Endothelial cell (in vitro differentiated cells): ENCODE measurements around the gene SLC4A7. TPM values are rescaled to one million over a fixed set of nuclear protein-coding genes. Genes with fewer than 3 reads are reported as not detected.

ENCODE experiments used
- DNase-seq: peaks from one replicate; pipeline ENCODE4 v3.0.0; 2021; ENCODE audit warnings: low spot score
- H3K27ac Mint-ChIP-seq: one replicate; pipeline ENCODE4 v1.8.0; 2021; ENCODE audit warnings: mixed read lengths, inconsistent platforms; ENCODE audit not compliant: unreplicated experiment
- H3K27me3 Mint-ChIP-seq: one replicate; pipeline ENCODE4 v1.8.0; 2021; ENCODE audit warnings: mild to moderate bottlenecking, moderate library complexity, mixed read lengths, inconsistent platforms; ENCODE audit not compliant: unreplicated experiment
- H3K36me3 Mint-ChIP-seq: one replicate; pipeline ENCODE4 v1.8.0; 2021; ENCODE audit warnings: mild to moderate bottlenecking, low read depth, mixed read lengths, inconsistent platforms; ENCODE audit not compliant: unreplicated experiment
- H3K4me1 Mint-ChIP-seq: one replicate; pipeline ENCODE4 v1.8.0; 2021; ENCODE audit warnings: mild to moderate bottlenecking, mixed read lengths, inconsistent platforms; ENCODE audit not compliant: unreplicated experiment
- H3K4me3 Mint-ChIP-seq: one replicate; pipeline ENCODE4 v1.8.0; 2021; ENCODE audit warnings: mild to moderate bottlenecking, mixed read lengths, inconsistent platforms; ENCODE audit not compliant: unreplicated experiment
- H3K9me3 Mint-ChIP-seq: one replicate; pipeline ENCODE4 v1.8.0; 2021; ENCODE audit warnings: mixed read lengths, inconsistent platforms; ENCODE audit not compliant: unreplicated experiment
- total RNA-seq: library from RNA; stranded (reverse); fragmentation: NEBNext Ultra II Directional; extraction: Animal tissue kit (Norgen Biotek cat#: 25700); gene quantifications from one replicate; pipeline ENCODE4 v1.2.1, GENCODE V29; 2021; ENCODE audit not compliant: unreplicated experiment
- TF ChIP-seq, protein P1 (sequence below): fragments of 200-600 bp; sonication (generic); IDR thresholded peaks from one replicate; pipeline ENCODE4 v1.5.0; 2021; ENCODE audit warnings: antibody characterized with exemption; ENCODE audit not compliant: unreplicated experiment

Gene SLC4A7
- total RNA-seq, 1 donor from 2014 or later, result 29.1 TPM

DNA sequence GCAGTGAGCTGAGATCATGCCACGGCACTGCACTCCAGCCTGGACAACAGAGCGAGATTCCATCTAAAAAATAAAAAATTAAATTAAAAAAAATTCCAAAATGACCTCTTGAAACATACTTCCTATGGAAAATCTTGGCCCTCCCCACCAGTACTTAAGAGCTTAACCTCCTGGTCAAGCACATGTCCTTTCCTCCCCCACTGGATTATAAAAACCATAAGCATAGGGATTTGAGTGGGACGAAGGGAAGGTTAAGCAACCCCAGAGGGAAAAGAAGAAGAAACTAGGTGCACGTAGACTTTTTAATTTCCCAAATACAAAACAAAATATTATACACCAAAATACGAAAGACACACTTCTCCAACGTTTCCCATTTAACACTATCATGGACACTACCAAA, 25.3 kb downstream of the SLC4A7 start:
- Mint-ChIP-seq H3K36me3 (no peaks in the 10 kb centered on the region), H3K27ac (no peak overlapping the region)
- no peak for DNase-seq

GRCh38 chr3:27456554-27456953, 27.6 kb downstream of the SLC4A7 start:
- H3K4me3 Mint-ChIP-seq, result no peak overlapping the region
- no peak for DNase-seq
- H3K27me3 Mint-ChIP-seq, result no peaks in the 10 kb centered on the region
- H3K27ac Mint-ChIP-seq, result no peak overlapping the region
- no peaks in the 10 kb centered on the region for H3K36me3 Mint-ChIP-seq
- no peaks in the 10 kb centered on the region for H3K4me1 Mint-ChIP-seq
- H3K9me3 Mint-ChIP-seq, result no peaks in the 10 kb centered on the region
- TF ChIP-seq, protein P1, sequence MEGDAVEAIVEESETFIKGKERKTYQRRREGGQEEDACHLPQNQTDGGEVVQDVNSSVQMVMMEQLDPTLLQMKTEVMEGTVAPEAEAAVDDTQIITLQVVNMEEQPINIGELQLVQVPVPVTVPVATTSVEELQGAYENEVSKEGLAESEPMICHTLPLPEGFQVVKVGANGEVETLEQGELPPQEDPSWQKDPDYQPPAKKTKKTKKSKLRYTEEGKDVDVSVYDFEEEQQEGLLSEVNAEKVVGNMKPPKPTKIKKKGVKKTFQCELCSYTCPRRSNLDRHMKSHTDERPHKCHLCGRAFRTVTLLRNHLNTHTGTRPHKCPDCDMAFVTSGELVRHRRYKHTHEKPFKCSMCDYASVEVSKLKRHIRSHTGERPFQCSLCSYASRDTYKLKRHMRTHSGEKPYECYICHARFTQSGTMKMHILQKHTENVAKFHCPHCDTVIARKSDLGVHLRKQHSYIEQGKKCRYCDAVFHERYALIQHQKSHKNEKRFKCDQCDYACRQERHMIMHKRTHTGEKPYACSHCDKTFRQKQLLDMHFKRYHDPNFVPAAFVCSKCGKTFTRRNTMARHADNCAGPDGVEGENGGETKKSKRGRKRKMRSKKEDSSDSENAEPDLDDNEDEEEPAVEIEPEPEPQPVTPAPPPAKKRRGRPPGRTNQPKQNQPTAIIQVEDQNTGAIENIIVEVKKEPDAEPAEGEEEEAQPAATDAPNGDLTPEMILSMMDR, result no peak

More for the DNA sequence above, 25.3 kb downstream of the SLC4A7 start:
- Mint-ChIP-seq H3K4me1 (no peaks in the 10 kb centered on the region), H3K9me3 (no peaks in the 10 kb centered on the region), H3K27me3 (no peaks in the 10 kb centered on the region), H3K4me3 (no peak overlapping the region)
- TF ChIP-seq, protein P1, result no peak

DNA sequence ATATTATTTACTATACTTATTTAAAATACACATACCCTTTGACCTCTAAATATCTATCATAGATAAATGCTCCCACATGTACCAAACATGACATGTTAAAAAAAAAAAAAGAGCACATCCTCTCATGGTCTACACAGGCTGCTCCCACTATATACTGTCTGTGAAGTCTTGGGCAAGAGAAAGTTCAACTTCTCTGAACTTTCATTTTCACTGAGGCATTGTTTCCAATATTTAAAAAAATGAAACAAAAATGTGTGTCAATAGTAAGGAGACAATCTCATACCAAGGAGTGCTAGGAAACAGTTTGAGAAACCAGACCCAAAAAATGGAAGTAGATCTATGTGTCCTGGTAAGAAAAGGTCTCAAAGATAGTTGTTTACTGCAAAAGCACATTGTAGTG, 29.3 kb downstream of the SLC4A7 start:
- TF ChIP-seq, protein P1, result no peak
- H3K9me3 Mint-ChIP-seq, result no peaks in the 10 kb centered on the region
- DNase-seq, result no peak
- no peaks in the 10 kb centered on the region for H3K36me3 Mint-ChIP-seq
- no peaks in the 10 kb centered on the region for H3K27me3 Mint-ChIP-seq
- H3K4me3 Mint-ChIP-seq, result no peak overlapping the region
- H3K4me1 Mint-ChIP-seq, result no peaks in the 10 kb centered on the region
- no peak overlapping the region for H3K27ac Mint-ChIP-seq

DNA sequence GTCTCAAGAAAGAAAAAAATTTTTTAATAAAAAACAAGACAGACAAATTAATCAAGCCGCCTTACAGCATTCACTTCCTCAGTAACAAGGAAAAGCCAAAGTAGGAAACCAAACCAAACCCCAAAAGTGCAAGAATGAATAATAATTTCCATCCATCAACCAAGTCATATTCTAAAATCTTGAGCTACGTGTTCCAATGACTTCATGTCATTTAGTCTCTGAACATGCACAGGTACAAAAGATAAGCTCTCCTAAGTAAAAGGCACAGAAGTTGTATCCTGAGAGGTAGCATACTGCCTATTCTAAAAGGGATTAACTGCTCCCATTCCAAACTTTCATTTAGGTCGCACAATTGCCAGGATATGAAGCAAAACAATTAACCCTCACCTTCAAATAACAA, 29.7 kb downstream of the SLC4A7 start:
- Mint-ChIP-seq H3K36me3 (no peaks in the 10 kb centered on the region), H3K27me3 (no peaks in the 10 kb centered on the region), H3K4me3 (no peak overlapping the region), H3K9me3 (no peaks in the 10 kb centered on the region), H3K27ac (no peak overlapping the region), H3K4me1 (no peaks in the 10 kb centered on the region)
- TF ChIP-seq, protein P1, result no peak
- no peak for DNase-seq

DNA sequence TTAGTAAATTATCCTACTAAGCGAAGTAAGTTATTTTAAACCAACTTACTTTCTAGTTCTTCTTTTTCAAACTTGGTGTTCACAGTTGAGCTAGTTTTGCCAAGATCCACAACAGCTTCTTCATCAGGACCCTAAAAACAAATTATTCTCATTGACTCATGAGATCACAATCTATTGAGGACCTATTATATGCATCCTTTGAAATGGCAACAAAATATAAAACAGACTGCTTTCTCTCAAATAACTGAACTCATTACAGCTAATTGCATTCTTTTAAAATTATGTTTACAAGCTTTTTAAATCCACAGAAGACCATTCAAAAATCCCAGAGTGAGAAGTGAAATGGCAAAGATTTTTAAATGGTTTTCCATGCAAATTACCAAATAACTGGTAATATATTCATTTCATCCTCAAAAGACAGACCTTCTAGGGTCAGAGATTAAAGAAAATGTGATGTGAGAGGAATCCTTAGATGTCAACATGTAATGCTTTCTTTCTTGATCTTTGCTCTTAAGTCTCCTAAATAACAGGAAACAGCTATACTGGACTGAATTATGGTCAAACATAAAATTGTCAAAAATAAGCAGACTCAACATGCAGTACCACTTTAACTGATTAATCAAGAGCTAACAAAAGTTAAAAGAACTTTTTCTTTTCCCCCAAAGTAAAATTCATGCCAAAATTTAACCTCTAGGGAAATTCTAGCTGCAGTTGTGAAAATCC, 31.7 kb downstream of the SLC4A7 start:
- H3K27ac Mint-ChIP-seq, result no peak overlapping the region
- no peak for DNase-seq
- H3K36me3 Mint-ChIP-seq, result no peaks in the 10 kb centered on the region
- H3K9me3 Mint-ChIP-seq, result no peaks in the 10 kb centered on the region
- no peaks in the 10 kb centered on the region for H3K27me3 Mint-ChIP-seq
- no peaks in the 10 kb centered on the region for H3K4me1 Mint-ChIP-seq
- H3K4me3 Mint-ChIP-seq, result no peak overlapping the region
- TF ChIP-seq, protein P1, result no peak
